Lung (tissue), 12 donors: Measurements from ENCODE around the gene SPTB. TPM values are rescaled to one million over a fixed set of nuclear protein-coding genes. Genes with fewer than 3 reads are reported as not detected.

Source experiments
- ATAC-seq: fragments of 200-7000 bp; cut with Tn5 transposase; one replicate; pipeline ENCODE4 v1.9.1; 2020; ENCODE audit warnings: moderate number of reproducible peaks; ENCODE audit not compliant: insufficient read depth, low FRiP score
- DNase-seq, 3 donors: peaks; one replicate each; pipeline ENCODE4 v3.0.0-alpha.2; 2013 to 2017
- H3K27ac ChIP-seq, 2 donors: one replicate each; pipeline ENCODE4 v1.5.1; 2013; ENCODE audit warnings: mild to moderate bottlenecking in 2 of 2, moderate library complexity in 2 of 2, control low read depth in 1 of 2, inconsistent platforms in 1 of 2, low read depth in 1 of 2, low read length in 1 of 2
- H3K27me3 ChIP-seq, 3 donors: one replicate each; pipeline ENCODE4 v1.5.1; 2013; ENCODE audit warnings: low read length in 2 of 3; ENCODE audit not compliant: control insufficient read depth in 3 of 3, insufficient read depth in 3 of 3
- H3K36me3 ChIP-seq, 4 donors: one replicate each; pipeline ENCODE4 v1.5.1; 2013; ENCODE audit warnings: low read length in 4 of 4, mild to moderate bottlenecking in 1 of 4, moderate library complexity in 1 of 4; ENCODE audit not compliant: control insufficient read depth in 4 of 4, insufficient read depth in 4 of 4
- H3K4me1 ChIP-seq, 5 donors: one replicate each; pipeline ENCODE4 v1.5.1; 2013; ENCODE audit warnings: low read length in 5 of 5, mild to moderate bottlenecking in 2 of 5, moderate library complexity in 1 of 5; ENCODE audit not compliant: control insufficient read depth in 5 of 5, insufficient read depth in 5 of 5
- H3K4me3 ChIP-seq: one replicate; pipeline ENCODE4 v1.5.1; 2013; ENCODE audit warnings: mild to moderate bottlenecking, control low read depth, moderate library complexity
- H3K9ac ChIP-seq, 2 donors: one replicate each; pipeline ENCODE4 v1.5.1; 2013; ENCODE audit warnings: low read length in 2 of 2, control low read depth in 1 of 2; ENCODE audit not compliant: insufficient read depth in 1 of 2
- H3K9me3 ChIP-seq, 4 donors: one replicate each; pipeline ENCODE4 v1.5.1; 2013; ENCODE audit warnings: low read length in 3 of 4, mild to moderate bottlenecking in 1 of 4, moderate library complexity in 1 of 4; ENCODE audit not compliant: control insufficient read depth in 4 of 4, insufficient read depth in 3 of 4
- WGBS, 2 donors: extraction: QIAGEN DNeasy Blood & Tissue Kit; methylation state at CpG; one replicate each; pipeline ENCODE4 v1.1.7; 2013; 5-methylcytosine and 5-hydroxymethylcytosine counted together
- polyA plus RNA-seq, 2 donors: library from polyadenylated mRNA; stranded (reverse); fragments of 200-250 nt; gene quantifications; one replicate each; pipeline ENCODE4 v1.2.1, GENCODE V29; 2013
- total RNA-seq, 2 donors: library from RNA; depleted of rRNA in 1 of 2; stranded (reverse); fragments of >200 nt in 1 of 2; gene quantifications; one replicate each; pipeline ENCODE4 v1.2.1, GENCODE V29; 2014 to 2021
- TF ChIP-seq, protein P1 (sequence below): IDR thresholded peaks from 2 replicates; pipeline ENCODE4 v1.5.1; 2012; ENCODE audit warnings: mild to moderate bottlenecking; ENCODE audit errors: control extremely low read depth, extremely low read depth
- donor health status: control.
- donor health status: control.
- donor health status: Bipolar disorder and iron deficiency.
- donor health status: healthy.
- donor health status: DM: yes; HTN: yes; CAD: no.

SPTB gene
- total and polyA plus RNA-seq, 4 donors = 1.2 to 11.5 (median 2.1) TPM

DNA sequence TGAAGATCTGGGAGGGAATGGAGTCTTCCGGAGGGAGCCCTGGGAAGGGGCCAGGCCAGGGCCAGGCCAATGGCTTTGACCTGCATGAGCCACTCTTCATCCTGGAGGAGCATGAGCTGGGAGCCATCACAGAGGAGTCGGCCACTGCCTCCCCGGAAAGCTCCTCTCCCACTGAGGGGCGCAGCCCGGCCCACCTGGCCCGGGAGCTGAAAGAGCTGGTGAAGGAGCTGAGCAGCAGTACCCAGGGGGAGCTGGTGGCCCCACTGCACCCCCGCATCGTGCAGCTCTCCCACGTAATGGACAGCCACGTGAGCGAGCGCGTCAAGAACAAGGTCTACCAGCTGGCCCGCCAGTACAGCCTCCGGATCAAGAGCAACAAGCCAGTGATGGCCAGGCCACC is 137.7 kb downstream of the SPTB start:
- DNase-seq = no peak
- no peaks in the 10 kb centered on the region for H3K27me3 ChIP-seq
- no peak overlapping the region for H3K4me3 ChIP-seq
- H3K9ac ChIP-seq = no peak overlapping the region
- H3K4me1 ChIP-seq = peaks cover 0 to 5% (median 0%) of the 10 kb centered on the region in 5 donors
- no peak overlapping the region for H3K27ac ChIP-seq
- H3K36me3 ChIP-seq = peaks cover 0 to 41% (median 20%) of the 10 kb centered on the region in 4 donors
- ATAC-seq = no peak
- 96 to 97% methylated on average over 15 of the region's 15 CpGs for WGBS, 2 donors
- no peaks in the 10 kb centered on the region for H3K9me3 ChIP-seq
- TF ChIP-seq, protein P1, sequence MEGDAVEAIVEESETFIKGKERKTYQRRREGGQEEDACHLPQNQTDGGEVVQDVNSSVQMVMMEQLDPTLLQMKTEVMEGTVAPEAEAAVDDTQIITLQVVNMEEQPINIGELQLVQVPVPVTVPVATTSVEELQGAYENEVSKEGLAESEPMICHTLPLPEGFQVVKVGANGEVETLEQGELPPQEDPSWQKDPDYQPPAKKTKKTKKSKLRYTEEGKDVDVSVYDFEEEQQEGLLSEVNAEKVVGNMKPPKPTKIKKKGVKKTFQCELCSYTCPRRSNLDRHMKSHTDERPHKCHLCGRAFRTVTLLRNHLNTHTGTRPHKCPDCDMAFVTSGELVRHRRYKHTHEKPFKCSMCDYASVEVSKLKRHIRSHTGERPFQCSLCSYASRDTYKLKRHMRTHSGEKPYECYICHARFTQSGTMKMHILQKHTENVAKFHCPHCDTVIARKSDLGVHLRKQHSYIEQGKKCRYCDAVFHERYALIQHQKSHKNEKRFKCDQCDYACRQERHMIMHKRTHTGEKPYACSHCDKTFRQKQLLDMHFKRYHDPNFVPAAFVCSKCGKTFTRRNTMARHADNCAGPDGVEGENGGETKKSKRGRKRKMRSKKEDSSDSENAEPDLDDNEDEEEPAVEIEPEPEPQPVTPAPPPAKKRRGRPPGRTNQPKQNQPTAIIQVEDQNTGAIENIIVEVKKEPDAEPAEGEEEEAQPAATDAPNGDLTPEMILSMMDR = no peak

DNA sequence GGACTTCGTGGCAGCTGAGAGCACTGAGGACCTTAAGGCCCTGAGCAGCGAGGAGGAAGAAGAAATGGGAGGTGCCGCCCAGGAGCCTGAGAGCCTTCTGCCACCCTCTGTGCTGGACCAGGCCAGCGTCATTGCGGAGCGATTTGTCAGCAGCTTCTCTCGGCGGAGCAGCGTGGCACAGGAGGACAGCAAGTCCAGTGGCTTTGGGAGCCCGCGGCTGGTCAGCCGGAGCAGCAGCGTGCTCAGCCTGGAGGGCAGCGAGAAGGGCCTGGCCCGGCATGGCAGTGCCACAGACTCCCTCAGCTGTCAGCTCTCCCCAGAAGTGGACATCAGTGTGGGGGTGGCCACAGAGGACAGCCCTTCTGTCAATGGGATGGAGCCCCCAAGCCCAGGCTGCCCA is 138.5 kb downstream of the SPTB start:
- ATAC-seq (no peak), DNase-seq (no peak)
- H3K9ac ChIP-seq = no peak overlapping the region
- H3K27ac ChIP-seq = no peak overlapping the region
- H3K36me3 ChIP-seq = peaks cover 0 to 48% (median 19%) of the 10 kb centered on the region in 4 donors
- no peak overlapping the region for H3K4me3 ChIP-seq
- TF ChIP-seq, protein P1 = no peak
- peaks cover 0 to 3% (median 0%) of the 10 kb centered on the region in 5 donors for H3K4me1 ChIP-seq
- no peaks in the 10 kb centered on the region for H3K27me3 ChIP-seq
- WGBS, 2 donors = 95 to 96% methylated on average over 15 of the region's 15 CpGs
- H3K9me3 ChIP-seq = no peaks in the 10 kb centered on the region

DNA sequence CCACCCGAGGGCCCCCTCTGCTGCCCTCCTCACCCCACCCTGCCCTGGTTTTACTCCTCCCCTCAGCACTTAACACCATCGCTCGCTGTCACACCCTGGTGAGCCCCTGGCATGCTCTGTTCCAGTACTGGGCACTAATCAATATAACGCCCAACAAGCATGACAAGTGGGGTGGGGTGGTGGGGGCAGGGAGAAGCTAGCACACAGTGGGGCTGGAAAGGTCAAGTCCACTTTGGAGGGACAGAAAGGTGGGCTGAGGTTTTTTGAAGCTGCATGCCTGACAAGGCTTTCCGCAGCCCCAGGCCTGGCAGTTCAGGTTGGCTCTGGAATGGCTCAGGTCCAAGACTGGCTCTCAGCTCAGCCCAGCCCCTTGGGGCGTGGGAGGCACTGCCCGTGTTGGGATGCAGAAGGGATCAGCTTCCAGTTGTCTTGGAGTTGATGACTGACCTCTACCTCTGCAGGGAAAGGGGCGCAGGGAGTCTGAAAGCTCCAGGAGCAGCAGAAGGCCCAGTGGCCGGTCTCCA is 141.4 kb downstream of the SPTB start:
- TF ChIP-seq, protein P1 = no peak
- Histone ChIP-seq H3K27me3 (no peaks in the 10 kb centered on the region), H3K4me3 (no peak overlapping the region), H3K9ac (no peak overlapping the region), H3K4me1 (no peaks in the 10 kb centered on the region), H3K27ac (no peak overlapping the region), H3K36me3 (peaks cover 0 to 45% (median 25%) of the 10 kb centered on the region in 4 donors), H3K9me3 (no peaks in the 10 kb centered on the region)
- DNase-seq = no peak
- no peak for ATAC-seq
- WGBS, 2 donors = 88 to 96% methylated on average over 8 to 9 of the region's 9 CpGs
